GM23338 (cell line): ENCODE measurements around the gene LDLRAD3. TPM values are rescaled to one million over a fixed set of nuclear protein-coding genes. Genes with fewer than 3 reads are reported as not detected.
"Not testable (repeated sequence)": the region's sequence is repeated elsewhere in the genome, so short reads cannot be mapped to it uniquely, and the experiment has no call there.

Experiments used
- ATAC-seq: fragments of 200-7000 bp; cut with Tn5 transposase; 3 replicates; pipeline ENCODE4 v1.9.1; 2020
- DNase-seq: peaks from one replicate; pipeline ENCODE4 v3.0.0-alpha.2; 2015; ENCODE audit warnings: low spot score
- H2AFZ ChIP-seq: fragments of 200-600 bp; sonication (generic); 2 replicates; pipeline ENCODE4 v1.8.0; 2016; ENCODE audit warnings: antibody characterized with exemption, mild to moderate bottlenecking, moderate library complexity
- H3F3A ChIP-seq: fragments of 200-600 bp; sonication (generic); replicated peaks from 2 replicates; pipeline ENCODE4 v1.8.0; 2017; ENCODE audit warnings: antibody characterized with exemption, mixed run types, low read depth
- H3K27ac ChIP-seq: fragments of 200-600 bp; sonication (generic); 2 replicates; pipeline ENCODE4 v1.6.1; 2016; ENCODE audit warnings: low read depth
- H3K27me3 ChIP-seq: fragments of 200-600 bp; sonication (generic); 2 replicates; pipeline ENCODE4 v1.8.0; 2016; ENCODE audit warnings: mild to moderate bottlenecking, mixed run types, moderate library complexity; ENCODE audit not compliant: insufficient read depth
- H3K36me3 ChIP-seq: fragments of 200-600 bp; sonication (generic); 2 replicates; pipeline ENCODE4 v1.8.0; 2016; ENCODE audit warnings: mild to moderate bottlenecking; ENCODE audit not compliant: insufficient read depth
- H3K4me1 ChIP-seq: fragments of 200-600 bp; sonication (generic); 2 replicates; pipeline ENCODE4 v1.8.0; 2016; ENCODE audit warnings: mild to moderate bottlenecking, moderate library complexity; ENCODE audit not compliant: insufficient read depth
- H3K4me2 ChIP-seq: fragments of 200-600 bp; sonication (generic); 2 replicates; pipeline ENCODE4 v1.7.1; 2017; ENCODE audit warnings: mixed run types
- H3K4me3 ChIP-seq: fragments of 200-600 bp; sonication (generic); 2 replicates; pipeline ENCODE4 v1.6.1; 2016; ENCODE audit warnings: mixed run types
- H3K79me2 ChIP-seq: fragments of 200-600 bp; sonication (generic); replicated peaks from 2 replicates; pipeline ENCODE4 v1.8.0; 2017; ENCODE audit warnings: mild to moderate bottlenecking; ENCODE audit not compliant: insufficient read depth
- H3K9me2 ChIP-seq: fragments of 200-600 bp; sonication (generic); 2 replicates; pipeline ENCODE4 v1.8.0; 2017; ENCODE audit not compliant: insufficient read depth
- H4K20me1 ChIP-seq: fragments of 200-600 bp; sonication (generic); replicated peaks from 2 replicates; pipeline ENCODE4 v1.8.0; 2017; ENCODE audit warnings: mild to moderate bottlenecking; ENCODE audit not compliant: insufficient read depth
- H3K27ac Mint-ChIP-seq: 2 replicates; pipeline ENCODE4 v1.8.0; 2020; ENCODE audit warnings: inconsistent platforms, mild to moderate bottlenecking, moderate library complexity, mixed read lengths
- H3K27me3 Mint-ChIP-seq: 3 replicates; pipeline ENCODE4 v1.8.0; 2022; ENCODE audit warnings: low read depth, mild to moderate bottlenecking, moderate library complexity, mixed read lengths, inconsistent platforms; ENCODE audit not compliant: insufficient read depth, poor library complexity
- H3K36me3 Mint-ChIP-seq: 3 replicates; pipeline ENCODE4 v1.8.0; 2021; ENCODE audit warnings: low read depth, mild to moderate bottlenecking, inconsistent platforms, moderate library complexity, mixed read lengths
- H3K4me1 Mint-ChIP-seq: 3 replicates; pipeline ENCODE4 v1.8.0; 2020; ENCODE audit warnings: mild to moderate bottlenecking, inconsistent platforms, mixed read lengths
- H3K4me3 Mint-ChIP-seq: 3 replicates; pipeline ENCODE4 v1.8.0; 2021; ENCODE audit warnings: moderate library complexity, mild to moderate bottlenecking, inconsistent platforms, mixed read lengths
- H3K9me3 Mint-ChIP-seq: 3 replicates; pipeline ENCODE4 v1.8.0; 2020; ENCODE audit warnings: moderate library complexity, mild to moderate bottlenecking, inconsistent platforms, mixed read lengths
- CREB1 ChIP-seq: fragments of 250-450 bp; sonication (Bioruptor Pico); IDR thresholded peaks from 2 replicates; pipeline ENCODE4 v1.5.0; 2020; ENCODE audit warnings: low read depth, mild to moderate bottlenecking, moderate library complexity
- EZH2phosphoT487 ChIP-seq: fragments of 200-600 bp; sonication (generic); IDR thresholded peaks from one replicate; pipeline ENCODE4 v1.8.1; 2018; ENCODE audit warnings: antibody characterized with exemption; ENCODE audit not compliant: unreplicated experiment
- POLR2AphosphoS5 ChIP-seq: IDR thresholded peaks from 2 replicates; pipeline ENCODE4 v1.6.1; 2016; ENCODE audit warnings: antibody characterized with exemption, low read depth
- ZNF331 ChIP-seq: fragments of 250-450 bp; sonication (Bioruptor Pico); IDR thresholded peaks from 2 replicates; pipeline ENCODE4 v1.5.0; 2020; ENCODE audit warnings: low read depth, mild to moderate bottlenecking, moderate library complexity
- polyA plus RNA-seq: library from polyadenylated mRNA; unstranded; fragments of >200 nt; fragmentation: Nextera tagmentation; extraction: Ambion mirVana; gene quantifications from 2 replicates; pipeline ENCODE4 v1.2.1, GENCODE V29; 2016
- total RNA-seq: library from RNA; depleted of rRNA; stranded (reverse); fragments of >200 nt; shearing (Covaris generic); gene quantifications from 2 replicates; pipeline ENCODE4 v1.2.3, GENCODE V29; 2014
- TF ChIP-seq, protein P1 (sequence below), 2 experiments: fragments of 200-600 bp in 1 of 2; sonication (generic) in 1 of 2; conservative IDR thresholded peaks; 2 replicates each; pipeline versions ENCODE4 v1.5.1 to v1.6.1; 2016 to 2017; ENCODE audit warnings: antibody characterized with exemption in 2 of 2, low read depth in 2 of 2, mild to moderate bottlenecking in 2 of 2, moderate library complexity in 1 of 2
- TF ChIP-seq, protein P2 (sequence below): fragments of 250-450 bp; sonication (Bioruptor Pico); IDR thresholded peaks from 2 replicates; pipeline ENCODE4 v1.5.0; 2020; ENCODE audit warnings: mild to moderate bottlenecking, moderate library complexity
- TF ChIP-seq, protein P3 (sequence below): IDR thresholded peaks from 2 replicates; pipeline ENCODE4 v1.6.1; 2016; ENCODE audit warnings: antibody characterized with exemption

Gene LDLRAD3
- total and polyA plus RNA-seq, 2 experiments from 2014 or later: 8.5 to 19.4 TPM

DNA sequence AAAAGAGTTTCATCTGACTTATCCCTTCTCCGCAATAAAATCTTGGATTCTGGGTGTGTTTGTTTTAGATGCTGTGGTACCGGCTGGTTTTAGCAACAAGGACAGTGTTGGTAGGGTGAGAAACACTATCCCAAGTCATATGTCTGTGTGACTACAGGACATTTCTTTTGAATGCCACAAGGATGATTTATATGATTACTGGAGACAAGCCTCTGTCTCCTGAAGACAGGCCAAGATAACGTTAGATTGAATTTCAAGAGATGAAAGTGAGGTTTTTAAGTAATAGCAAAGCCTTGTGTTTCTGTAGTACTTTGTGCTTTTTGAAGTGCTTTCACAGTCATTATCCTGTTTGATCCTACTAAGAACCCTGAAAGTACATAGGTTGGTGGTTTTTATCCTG lies 243.8 kb downstream of the LDLRAD3 start:
- no peaks in the 10 kb centered on the region for H4K20me1 ChIP-seq
- H2AFZ ChIP-seq: no peak overlapping the region
- TF ChIP-seq, protein P1, sequence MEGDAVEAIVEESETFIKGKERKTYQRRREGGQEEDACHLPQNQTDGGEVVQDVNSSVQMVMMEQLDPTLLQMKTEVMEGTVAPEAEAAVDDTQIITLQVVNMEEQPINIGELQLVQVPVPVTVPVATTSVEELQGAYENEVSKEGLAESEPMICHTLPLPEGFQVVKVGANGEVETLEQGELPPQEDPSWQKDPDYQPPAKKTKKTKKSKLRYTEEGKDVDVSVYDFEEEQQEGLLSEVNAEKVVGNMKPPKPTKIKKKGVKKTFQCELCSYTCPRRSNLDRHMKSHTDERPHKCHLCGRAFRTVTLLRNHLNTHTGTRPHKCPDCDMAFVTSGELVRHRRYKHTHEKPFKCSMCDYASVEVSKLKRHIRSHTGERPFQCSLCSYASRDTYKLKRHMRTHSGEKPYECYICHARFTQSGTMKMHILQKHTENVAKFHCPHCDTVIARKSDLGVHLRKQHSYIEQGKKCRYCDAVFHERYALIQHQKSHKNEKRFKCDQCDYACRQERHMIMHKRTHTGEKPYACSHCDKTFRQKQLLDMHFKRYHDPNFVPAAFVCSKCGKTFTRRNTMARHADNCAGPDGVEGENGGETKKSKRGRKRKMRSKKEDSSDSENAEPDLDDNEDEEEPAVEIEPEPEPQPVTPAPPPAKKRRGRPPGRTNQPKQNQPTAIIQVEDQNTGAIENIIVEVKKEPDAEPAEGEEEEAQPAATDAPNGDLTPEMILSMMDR (conservative IDR thresholded peaks at IDR 0.05; ENCODE audit: low read depth in 2 of 2): no peak
- TF ChIP-seq POLR2AphosphoS5: no peak
- no peak for TF ChIP-seq ZNF331 (CRISPR knock-in tag)
- no peak for TF ChIP-seq EZH2phosphoT487
- H3K27me3 Mint-ChIP-seq: no peaks in the 10 kb centered on the region
- no peaks in the 10 kb centered on the region; the same call in 2 of the 3 replicates for H3K9me3 Mint-ChIP-seq
- H3K27ac ChIP-seq: no peak overlapping the region
- no peaks in the 10 kb centered on the region for H3K27me3 ChIP-seq
- no peak for DNase-seq
- no peak overlapping the region for H3K27ac Mint-ChIP-seq
- H3K4me3 Mint-ChIP-seq: no peak overlapping the region
- H3K4me1 Mint-ChIP-seq: peaks cover under 1% of the 10 kb centered on the region; the same call in 1 of the 3 replicates
- no peaks in the 10 kb centered on the region for H3K79me2 ChIP-seq
- no peaks in the 10 kb centered on the region for H3K4me1 ChIP-seq
- no peaks in the 10 kb centered on the region for H3F3A ChIP-seq
- ATAC-seq: no peak
- H3K4me3 ChIP-seq: no peak overlapping the region
- peaks cover 9% of the 10 kb centered on the region; the same call in 2 of the 3 replicates for H3K36me3 Mint-ChIP-seq
- H3K9me2 ChIP-seq: no peaks in the 10 kb centered on the region
- H3K4me2 ChIP-seq: no peak overlapping the region
- H3K36me3 ChIP-seq: no peaks in the 10 kb centered on the region

DNA sequence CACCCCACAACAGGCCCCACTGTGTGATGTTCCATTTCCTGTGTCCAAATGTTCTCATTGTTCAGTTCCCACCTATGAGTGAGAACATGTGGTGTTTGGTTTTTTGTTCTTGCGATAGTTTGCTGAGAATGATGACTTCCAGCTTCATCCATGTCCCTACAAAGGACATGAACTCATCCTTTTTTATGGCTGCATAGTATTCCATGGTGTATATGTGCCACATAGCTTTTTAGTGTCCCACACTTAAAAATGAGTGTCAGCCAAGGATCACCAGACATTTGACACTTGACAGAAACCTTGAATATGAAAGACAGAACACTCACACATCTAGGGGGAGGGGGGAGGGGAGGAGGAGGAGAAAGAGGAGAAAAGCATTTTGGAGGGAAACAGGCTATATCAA lies 245.9 kb downstream of the LDLRAD3 start:
- not testable (repeated sequence) for H3K27ac Mint-ChIP-seq, H4K20me1 ChIP-seq, H3K36me3 Mint-ChIP-seq, H3K36me3 ChIP-seq, H3K9me3 Mint-ChIP-seq, H3K27ac ChIP-seq, H3K4me3 ChIP-seq, H3K4me2 ChIP-seq, H3K79me2 ChIP-seq, DNase-seq, H3K9me2 ChIP-seq, H2AFZ ChIP-seq, H3K4me1 Mint-ChIP-seq, H3F3A ChIP-seq, H3K27me3 ChIP-seq, H3K4me1 ChIP-seq, H3K4me3 Mint-ChIP-seq, ATAC-seq, H3K27me3 Mint-ChIP-seq

DNA sequence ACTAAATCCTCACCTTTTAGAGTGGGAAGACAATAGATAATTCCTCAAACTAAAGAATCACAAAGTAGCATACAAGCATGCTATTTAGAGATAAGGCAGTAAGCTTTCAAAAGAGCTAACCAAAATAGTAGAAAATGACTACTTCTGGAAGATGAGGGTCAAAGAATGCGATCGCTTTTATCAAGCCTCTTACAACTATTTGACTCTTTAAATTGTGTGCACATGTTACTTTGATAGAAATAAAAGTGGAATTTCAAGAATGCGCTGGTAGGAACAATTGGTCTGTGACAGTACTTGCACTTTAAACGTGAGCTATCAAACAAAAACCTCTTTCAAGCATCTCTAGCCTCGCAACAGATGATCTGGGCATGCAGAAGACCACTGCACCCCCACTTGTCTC lies 248.1 kb downstream of the LDLRAD3 start:
- no peak for ATAC-seq
- no peak overlapping the region for H3K27ac ChIP-seq
- peaks cover 16% of the 10 kb centered on the region for H3K4me1 ChIP-seq
- H3K36me3 ChIP-seq: no peaks in the 10 kb centered on the region
- no peak for DNase-seq
- no peaks in the 10 kb centered on the region for H3K79me2 ChIP-seq
- H2AFZ ChIP-seq: no peak overlapping the region
- Mint-ChIP-seq H3K4me1 (peaks cover 17% of the 10 kb centered on the region), H3K9me3 (no peaks in the 10 kb centered on the region), H3K36me3 (peaks cover 9% of the 10 kb centered on the region; the same call in 2 of the 3 replicates), H3K27me3 (peaks cover 8% of the 10 kb centered on the region), H3K27ac (no peak overlapping the region), H3K4me3 (no peak overlapping the region)
- H3F3A ChIP-seq: no peaks in the 10 kb centered on the region
- H3K4me3 ChIP-seq: no peak overlapping the region
- H3K4me2 ChIP-seq: no peak overlapping the region
- H4K20me1 ChIP-seq: no peaks in the 10 kb centered on the region
- no peaks in the 10 kb centered on the region for H3K27me3 ChIP-seq
- H3K9me2 ChIP-seq: no peaks in the 10 kb centered on the region
- TF ChIP-seq, protein P2, sequence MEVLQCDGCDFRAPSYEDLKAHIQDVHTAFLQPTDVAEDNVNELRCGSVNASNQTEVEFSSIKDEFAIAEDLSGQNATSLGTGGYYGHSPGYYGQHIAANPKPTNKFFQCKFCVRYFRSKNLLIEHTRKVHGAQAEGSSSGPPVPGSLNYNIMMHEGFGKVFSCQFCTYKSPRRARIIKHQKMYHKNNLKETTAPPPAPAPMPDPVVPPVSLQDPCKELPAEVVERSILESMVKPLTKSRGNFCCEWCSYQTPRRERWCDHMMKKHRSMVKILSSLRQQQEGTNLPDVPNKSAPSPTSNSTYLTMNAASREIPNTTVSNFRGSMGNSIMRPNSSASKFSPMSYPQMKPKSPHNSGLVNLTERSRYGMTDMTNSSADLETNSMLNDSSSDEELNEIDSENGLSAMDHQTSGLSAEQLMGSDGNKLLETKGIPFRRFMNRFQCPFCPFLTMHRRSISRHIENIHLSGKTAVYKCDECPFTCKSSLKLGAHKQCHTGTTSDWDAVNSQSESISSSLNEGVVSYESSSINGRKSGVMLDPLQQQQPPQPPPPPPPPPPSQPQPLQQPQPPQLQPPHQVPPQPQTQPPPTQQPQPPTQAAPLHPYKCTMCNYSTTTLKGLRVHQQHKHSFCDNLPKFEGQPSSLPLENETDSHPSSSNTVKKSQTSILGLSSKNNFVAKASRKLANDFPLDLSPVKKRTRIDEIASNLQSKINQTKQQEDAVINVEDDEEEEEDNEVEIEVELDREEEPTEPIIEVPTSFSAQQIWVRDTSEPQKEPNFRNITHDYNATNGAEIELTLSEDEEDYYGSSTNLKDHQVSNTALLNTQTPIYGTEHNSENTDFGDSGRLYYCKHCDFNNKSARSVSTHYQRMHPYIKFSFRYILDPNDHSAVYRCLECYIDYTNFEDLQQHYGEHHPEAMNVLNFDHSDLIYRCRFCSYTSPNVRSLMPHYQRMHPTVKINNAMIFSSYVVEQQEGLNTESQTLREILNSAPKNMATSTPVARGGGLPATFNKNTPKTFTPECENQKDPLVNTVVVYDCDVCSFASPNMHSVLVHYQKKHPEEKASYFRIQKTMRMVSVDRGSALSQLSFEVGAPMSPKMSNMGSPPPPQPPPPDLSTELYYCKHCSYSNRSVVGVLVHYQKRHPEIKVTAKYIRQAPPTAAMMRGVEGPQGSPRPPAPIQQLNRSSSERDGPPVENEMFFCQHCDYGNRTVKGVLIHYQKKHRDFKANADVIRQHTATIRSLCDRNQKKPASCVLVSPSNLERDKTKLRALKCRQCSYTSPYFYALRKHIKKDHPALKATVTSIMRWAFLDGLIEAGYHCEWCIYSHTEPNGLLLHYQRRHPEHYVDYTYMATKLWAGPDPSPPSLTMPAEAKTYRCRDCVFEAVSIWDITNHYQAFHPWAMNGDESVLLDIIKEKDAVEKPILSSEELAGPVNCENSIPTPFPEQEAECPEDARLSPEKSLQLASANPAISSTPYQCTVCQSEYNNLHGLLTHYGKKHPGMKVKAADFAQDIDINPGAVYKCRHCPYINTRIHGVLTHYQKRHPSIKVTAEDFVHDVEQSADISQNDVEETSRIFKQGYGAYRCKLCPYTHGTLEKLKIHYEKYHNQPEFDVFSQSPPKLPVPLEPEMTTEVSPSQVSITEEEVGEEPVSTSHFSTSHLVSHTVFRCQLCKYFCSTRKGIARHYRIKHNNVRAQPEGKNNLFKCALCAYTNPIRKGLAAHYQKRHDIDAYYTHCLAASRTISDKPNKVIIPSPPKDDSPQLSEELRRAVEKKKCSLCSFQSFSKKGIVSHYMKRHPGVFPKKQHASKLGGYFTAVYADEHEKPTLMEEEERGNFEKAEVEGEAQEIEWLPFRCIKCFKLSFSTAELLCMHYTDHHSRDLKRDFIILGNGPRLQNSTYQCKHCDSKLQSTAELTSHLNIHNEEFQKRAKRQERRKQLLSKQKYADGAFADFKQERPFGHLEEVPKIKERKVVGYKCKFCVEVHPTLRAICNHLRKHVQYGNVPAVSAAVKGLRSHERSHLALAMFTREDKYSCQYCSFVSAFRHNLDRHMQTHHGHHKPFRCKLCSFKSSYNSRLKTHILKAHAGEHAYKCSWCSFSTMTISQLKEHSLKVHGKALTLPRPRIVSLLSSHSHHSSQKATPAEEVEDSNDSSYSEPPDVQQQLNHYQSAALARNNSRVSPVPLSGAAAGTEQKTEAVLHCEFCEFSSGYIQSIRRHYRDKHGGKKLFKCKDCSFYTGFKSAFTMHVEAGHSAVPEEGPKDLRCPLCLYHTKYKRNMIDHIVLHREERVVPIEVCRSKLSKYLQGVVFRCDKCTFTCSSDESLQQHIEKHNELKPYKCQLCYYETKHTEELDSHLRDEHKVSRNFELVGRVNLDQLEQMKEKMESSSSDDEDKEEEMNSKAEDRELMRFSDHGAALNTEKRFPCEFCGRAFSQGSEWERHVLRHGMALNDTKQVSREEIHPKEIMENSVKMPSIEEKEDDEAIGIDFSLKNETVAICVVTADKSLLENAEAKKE: no peak
- TF ChIP-seq ZNF331 (CRISPR knock-in tag): no peak
- no peak for TF ChIP-seq EZH2phosphoT487
- TF ChIP-seq POLR2AphosphoS5: no peak
- TF ChIP-seq, protein P3, sequence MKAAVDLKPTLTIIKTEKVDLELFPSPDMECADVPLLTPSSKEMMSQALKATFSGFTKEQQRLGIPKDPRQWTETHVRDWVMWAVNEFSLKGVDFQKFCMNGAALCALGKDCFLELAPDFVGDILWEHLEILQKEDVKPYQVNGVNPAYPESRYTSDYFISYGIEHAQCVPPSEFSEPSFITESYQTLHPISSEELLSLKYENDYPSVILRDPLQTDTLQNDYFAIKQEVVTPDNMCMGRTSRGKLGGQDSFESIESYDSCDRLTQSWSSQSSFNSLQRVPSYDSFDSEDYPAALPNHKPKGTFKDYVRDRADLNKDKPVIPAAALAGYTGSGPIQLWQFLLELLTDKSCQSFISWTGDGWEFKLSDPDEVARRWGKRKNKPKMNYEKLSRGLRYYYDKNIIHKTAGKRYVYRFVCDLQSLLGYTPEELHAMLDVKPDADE: no peak
- no peak for TF ChIP-seq CREB1 (CRISPR knock-in tag)
